Hepatocyte (in vitro differentiated cells): ENCODE measurements around the gene SSU72. TPM values are rescaled to one million over a fixed set of nuclear protein-coding genes. Genes with fewer than 3 reads are reported as not detected.

Source experiments
- DNase-seq: peaks from one replicate; pipeline ENCODE4 v3.0.0-alpha.2; 2016; ENCODE audit warnings: low spot score
- H2AFZ ChIP-seq: fragments of 200-600 bp; sonication (generic); 2 replicates; pipeline ENCODE4 v1.6.0; 2016; ENCODE audit warnings: antibody characterized with exemption, mild to moderate bottlenecking
- H3K27ac ChIP-seq: fragments of 200-600 bp; sonication (generic); 2 replicates; pipeline ENCODE4 v1.5.1; 2016; ENCODE audit warnings: mild to moderate bottlenecking
- H3K27me3 ChIP-seq: fragments of 200-600 bp; sonication (generic); 2 replicates; pipeline ENCODE4 v1.6.1; 2016
- H3K36me3 ChIP-seq: fragments of 200-600 bp; sonication (generic); replicated peaks from 2 replicates; pipeline ENCODE4 v1.5.1; 2016; ENCODE audit warnings: low read depth; ENCODE audit not compliant: insufficient read depth
- H3K4me1 ChIP-seq: fragments of 200-600 bp; sonication (generic); 2 replicates; pipeline ENCODE4 v1.5.1; 2016; ENCODE audit warnings: mild to moderate bottlenecking, moderate library complexity; ENCODE audit not compliant: insufficient read depth
- H3K4me2 ChIP-seq: fragments of 200-600 bp; sonication (generic); 2 replicates; pipeline ENCODE4 v1.6.0; 2016
- H3K4me3 ChIP-seq: fragments of 200-600 bp; sonication (generic); 2 replicates; pipeline ENCODE4 v1.5.1; 2016; ENCODE audit warnings: mild to moderate bottlenecking
- H3K79me2 ChIP-seq: fragments of 200-600 bp; sonication (generic); 2 replicates; pipeline ENCODE4 v1.6.0; 2017; ENCODE audit warnings: mild to moderate bottlenecking
- H3K9me2 ChIP-seq: fragments of 200-600 bp; sonication (generic); replicated peaks from 2 replicates; pipeline ENCODE4 v1.6.0; 2017; ENCODE audit warnings: mild to moderate bottlenecking; ENCODE audit not compliant: insufficient read depth
- H3K9me3 ChIP-seq: fragments of 200-600 bp; sonication (generic); 2 replicates; pipeline ENCODE4 v1.5.1; 2016; ENCODE audit warnings: low read depth, mild to moderate bottlenecking
- H4K20me1 ChIP-seq: fragments of 200-600 bp; sonication (generic); 2 replicates; pipeline ENCODE4 v1.6.0; 2016; ENCODE audit warnings: mild to moderate bottlenecking; ENCODE audit not compliant: insufficient read depth, poor library complexity, severe bottlenecking
- EZH2 ChIP-seq: fragments of 200-600 bp; sonication (generic); IDR thresholded peaks from 2 replicates; pipeline ENCODE4 v1.6.1; 2016; ENCODE audit warnings: antibody characterized with exemption, mild to moderate bottlenecking, borderline replicate concordance
- EZH2phosphoT487 ChIP-seq: fragments of 200-600 bp; sonication (generic); IDR thresholded peaks from one replicate; pipeline ENCODE4 v1.6.1; 2018; ENCODE audit warnings: antibody characterized with exemption, mild to moderate bottlenecking, low read depth, moderate library complexity; ENCODE audit not compliant: unreplicated experiment, severe bottlenecking
- WGBS: methylation state at CpG from one replicate; pipeline ENCODE4 v1.1.6; 2016; ENCODE audit warnings: low lambda C conversion rate; ENCODE audit errors: missing lambda C conversion rate; 5-methylcytosine and 5-hydroxymethylcytosine counted together
- polyA plus RNA-seq: library from polyadenylated mRNA; unstranded; fragments of >200 nt; fragmentation: Nextera tagmentation; extraction: Ambion mirVana; gene quantifications from 2 replicates; pipeline ENCODE4 v1.2.1, GENCODE V29; 2016
- total RNA-seq: library from RNA; depleted of rRNA; stranded (reverse); fragments of >200 nt; gene quantifications from 2 replicates; pipeline ENCODE4 v1.2.3, GENCODE V29; 2014
- TF ChIP-seq, protein P1 (sequence below): fragments of 200-600 bp; sonication (generic); IDR thresholded peaks from 2 replicates; pipeline ENCODE4 v1.5.1; 2016; ENCODE audit warnings: antibody characterized with exemption, mild to moderate bottlenecking; ENCODE audit not compliant: poor library complexity

SSU72 gene
- total and polyA plus RNA-seq, 2 experiments from 2014 or later, result 75.7 to 203 TPM

DNA sequence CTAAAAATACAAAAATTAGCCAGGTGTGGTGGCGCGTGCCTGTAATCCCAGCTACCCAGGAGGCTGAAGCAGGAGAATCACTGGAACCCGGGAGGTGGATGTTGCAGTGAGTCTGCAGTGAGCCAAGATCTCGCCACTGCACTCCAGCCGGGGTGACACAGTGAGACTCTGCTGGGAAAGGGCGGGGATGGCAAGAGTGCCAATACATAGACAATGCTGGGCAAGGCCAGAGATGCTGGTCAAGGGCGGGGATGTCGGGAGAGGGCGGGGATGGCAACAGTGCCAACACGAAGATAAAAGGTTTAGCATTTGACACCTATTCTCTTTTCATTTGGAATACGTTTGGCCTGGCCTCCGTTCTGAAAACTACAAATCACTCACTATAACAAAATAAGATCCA is 11.0 kb downstream of the SSU72 start:
- no peaks in the 10 kb centered on the region for H3K4me1 ChIP-seq
- no peak for DNase-seq
- H3K4me2 ChIP-seq, result no peak overlapping the region
- TF ChIP-seq EZH2phosphoT487 (no peak), EZH2 (no peak)
- TF ChIP-seq, protein P1, sequence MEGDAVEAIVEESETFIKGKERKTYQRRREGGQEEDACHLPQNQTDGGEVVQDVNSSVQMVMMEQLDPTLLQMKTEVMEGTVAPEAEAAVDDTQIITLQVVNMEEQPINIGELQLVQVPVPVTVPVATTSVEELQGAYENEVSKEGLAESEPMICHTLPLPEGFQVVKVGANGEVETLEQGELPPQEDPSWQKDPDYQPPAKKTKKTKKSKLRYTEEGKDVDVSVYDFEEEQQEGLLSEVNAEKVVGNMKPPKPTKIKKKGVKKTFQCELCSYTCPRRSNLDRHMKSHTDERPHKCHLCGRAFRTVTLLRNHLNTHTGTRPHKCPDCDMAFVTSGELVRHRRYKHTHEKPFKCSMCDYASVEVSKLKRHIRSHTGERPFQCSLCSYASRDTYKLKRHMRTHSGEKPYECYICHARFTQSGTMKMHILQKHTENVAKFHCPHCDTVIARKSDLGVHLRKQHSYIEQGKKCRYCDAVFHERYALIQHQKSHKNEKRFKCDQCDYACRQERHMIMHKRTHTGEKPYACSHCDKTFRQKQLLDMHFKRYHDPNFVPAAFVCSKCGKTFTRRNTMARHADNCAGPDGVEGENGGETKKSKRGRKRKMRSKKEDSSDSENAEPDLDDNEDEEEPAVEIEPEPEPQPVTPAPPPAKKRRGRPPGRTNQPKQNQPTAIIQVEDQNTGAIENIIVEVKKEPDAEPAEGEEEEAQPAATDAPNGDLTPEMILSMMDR, result no peak
- H3K9me2 ChIP-seq, result no peaks in the 10 kb centered on the region
- 97% methylated on average over 12 of the region's 12 CpGs for WGBS
- H3K36me3 ChIP-seq, result no peaks in the 10 kb centered on the region
- no peaks in the 10 kb centered on the region for H3K27me3 ChIP-seq
- no peaks in the 10 kb centered on the region for H3K9me3 ChIP-seq
- no peak overlapping the region for H2AFZ ChIP-seq
- no peak overlapping the region for H3K27ac ChIP-seq
- H3K79me2 ChIP-seq, result peaks cover 78% of the 10 kb centered on the region
- H3K4me3 ChIP-seq, result no peak overlapping the region
- H4K20me1 ChIP-seq, result peaks cover 54% of the 10 kb centered on the region

GRCh38 chr1:1562556-1563195 is 12.0 kb downstream of the SSU72 start:
- H3K27me3 ChIP-seq, result no peaks in the 10 kb centered on the region
- no peak overlapping the region for H3K4me3 ChIP-seq
- peaks cover 44% of the 10 kb centered on the region for H4K20me1 ChIP-seq
- H3K27ac ChIP-seq, result no peak overlapping the region
- TF ChIP-seq EZH2phosphoT487 (no peak), EZH2 (no peak)
- TF ChIP-seq, protein P1, result no peak
- no peaks in the 10 kb centered on the region for H3K36me3 ChIP-seq
- no peaks in the 10 kb centered on the region for H3K9me2 ChIP-seq
- no peak overlapping the region for H2AFZ ChIP-seq
- peaks cover 68% of the 10 kb centered on the region for H3K79me2 ChIP-seq
- no peaks in the 10 kb centered on the region for H3K9me3 ChIP-seq
- no peak overlapping the region for H3K4me2 ChIP-seq
- H3K4me1 ChIP-seq, result no peaks in the 10 kb centered on the region
- 96% methylated on average over 21 of the region's 21 CpGs for WGBS
- no peak for DNase-seq

- no peaks in the 10 kb centered on the region for H3K36me3 ChIP-seq
- no peaks in the 10 kb centered on the region for H3K4me1 ChIP-seq
- TF ChIP-seq, protein P1, result no peak
- TF ChIP-seq EZH2, result no peak
- TF ChIP-seq EZH2phosphoT487, result no peak
- H3K4me3 ChIP-seq, result no peak overlapping the region
- H3K9me2 ChIP-seq, result no peaks in the 10 kb centered on the region
- no peak for DNase-seq
- no peak overlapping the region for H3K27ac ChIP-seq
- H4K20me1 ChIP-seq, result peaks cover 36% of the 10 kb centered on the region
- 98% methylated on average over 15 of the region's 15 CpGs for WGBS
- H3K4me2 ChIP-seq, result no peak overlapping the region
- H3K27me3 ChIP-seq, result no peaks in the 10 kb centered on the region
- no peak overlapping the region for H2AFZ ChIP-seq
- peaks cover 60% of the 10 kb centered on the region for H3K79me2 ChIP-seq
- no peaks in the 10 kb centered on the region for H3K9me3 ChIP-seq
Observed at GRCh38 chr1:1561801-1562470, 12.7 kb downstream of the SSU72 start.
